HepG2 (cell line): ENCODE results near the gene KLC4. TPM values are rescaled to one million over a fixed set of nuclear protein-coding genes. Genes with fewer than 3 reads are reported as not detected.
A peak's percentile ranks its signal among the peaks of the same experiment; 100 is the strongest.

Experiments used
- AHDC1 ChIP-seq: sonication (generic); formaldehyde crosslinking; IDR thresholded peaks from 2 replicates; pipeline ENCODE4 v1.5.1; 2020; ENCODE audit warnings: mild to moderate bottlenecking, missing genetic modification reagents, borderline replicate concordance
- CBX1 ChIP-seq: IDR thresholded peaks from one replicate; pipeline ENCODE4 v1.6.1; 2016; ENCODE audit warnings: antibody characterized with exemption, low read depth
- IRF1 ChIP-seq: sonication (generic); formaldehyde crosslinking; IDR thresholded peaks from 2 replicates; pipeline ENCODE4 v1.4.0; 2020; ENCODE audit warnings: low read depth, mild to moderate bottlenecking, missing genetic modification reagents
- LRRFIP1 ChIP-seq: sonication (generic); formaldehyde crosslinking; conservative IDR thresholded peaks from 2 replicates; pipeline ENCODE4 v1.4.0; 2020; ENCODE audit warnings: missing genetic modification reagents
- SNAPC5 ChIP-seq: sonication (generic); formaldehyde crosslinking; IDR thresholded peaks from 2 replicates; pipeline ENCODE4 v1.8.1; 2023; ENCODE audit warnings: mild to moderate bottlenecking, missing genetic modification reagents, borderline replicate concordance
- SP140L ChIP-seq: sonication (generic); formaldehyde crosslinking; IDR thresholded peaks from 2 replicates; pipeline ENCODE4 v1.4.0; 2020; ENCODE audit warnings: missing genetic modification reagents, borderline replicate concordance
- SP5 ChIP-seq: IDR thresholded peaks from 2 replicates; pipeline ENCODE4 v1.6.1; 2016; ENCODE audit warnings: low read depth, borderline replicate concordance
- SPEN ChIP-seq: sonication (generic); formaldehyde crosslinking; IDR thresholded peaks from 2 replicates; pipeline ENCODE4 v1.5.1; 2020; ENCODE audit warnings: low read depth, mild to moderate bottlenecking, missing genetic modification reagents
- ZEB1 ChIP-seq: IDR thresholded peaks from 2 replicates; pipeline ENCODE4 v1.6.1; 2012; ENCODE audit warnings: mild to moderate bottlenecking, low read depth, inconsistent platforms; ENCODE audit not compliant: insufficient replicate concordance
- ZMAT3 ChIP-seq: sonication (generic); formaldehyde crosslinking; conservative IDR thresholded peaks from 2 replicates; pipeline ENCODE4 v1.7.0; 2021; ENCODE audit warnings: missing genetic modification reagents
- ZNF124 ChIP-seq: sonication (generic); formaldehyde crosslinking; IDR thresholded peaks from 2 replicates; pipeline ENCODE4 v1.4.0; 2020; ENCODE audit warnings: missing genetic modification reagents
- ZNF17 ChIP-seq: sonication (generic); formaldehyde crosslinking; IDR thresholded peaks from 2 replicates; pipeline ENCODE4 v1.5.0; 2020; ENCODE audit warnings: mild to moderate bottlenecking, missing genetic modification reagents
- ZNF317 ChIP-seq: sonication (generic); formaldehyde crosslinking; IDR thresholded peaks from 2 replicates; pipeline ENCODE4 v1.5.0; 2020; ENCODE audit warnings: mild to moderate bottlenecking, missing genetic modification reagents
- ZNF780A ChIP-seq: sonication (generic); formaldehyde crosslinking; IDR thresholded peaks from 2 replicates; pipeline ENCODE4 v1.8.0; 2022; ENCODE audit warnings: mild to moderate bottlenecking, missing genetic modification reagents, moderate library complexity
- ZNF781 ChIP-seq: sonication (generic); formaldehyde crosslinking; IDR thresholded peaks from 2 replicates; pipeline ENCODE4 v1.5.1; 2020; ENCODE audit warnings: borderline replicate concordance, mild to moderate bottlenecking, missing genetic modification reagents; ENCODE audit errors: not compliant biosample characterization
- ZSCAN5A ChIP-seq: sonication (generic); formaldehyde crosslinking; IDR thresholded peaks from 2 replicates; pipeline ENCODE4 v1.8.0; 2022; ENCODE audit warnings: mild to moderate bottlenecking, missing genetic modification reagents, borderline replicate concordance
- polyA plus RNA-seq, 8 experiments: library from polyadenylated mRNA; depleted of rRNA in 3 of 8; stranded (reverse) in 7 of 8; unstranded in 1 of 8; fragments of >200 nt; fragmentation: Illumina TruSeq in 4 of 8; extraction: Trizol in 4 of 8; gene quantifications; 2 replicates each; pipeline versions ENCODE4 v1.2.1 to v1.2.3, GENCODE V29; 2011 to 2016; ENCODE audit warnings: low read depth in 4 of 8, missing spikeins in 1 of 8, mixed read lengths in 1 of 8; ENCODE audit not compliant: insufficient read depth in 1 of 8
- total RNA-seq, 5 experiments: library from RNA; depleted of rRNA; stranded (reverse); fragments of >200 nt; fragmentation: Illumina TruSeq; extraction: Trizol; gene quantifications; 2 replicates each; pipeline ENCODE4 v1.2.3, GENCODE V29; 2016; ENCODE audit warnings: low read depth in 1 of 5

The KLC4 gene
- total and polyA plus RNA-seq, 2 of the 13 experiments (the other 11 are each of a cell fraction or from before 2014, with no cell fraction given) = 45.4 to 70.4 TPM

GRCh38 chr6:43060034-43060754 is 763 bp downstream of the KLC4 start (continued):
- TF ChIP-seq ZSCAN5A (CRISPR knock-in tag) (peak; percentile 57), ZNF124 (peak; percentile 13), ZNF781 (CRISPR knock-in tag) (peak; percentile 84), AHDC1 (CRISPR knock-in tag) (0 out of 2 replicates have a peak, but pooled peaks have one; percentile 44), SNAPC5 (CRISPR knock-in tag) (peak; percentile 74; the same call in 1 of the 2 replicates), LRRFIP1 (CRISPR knock-in tag) (0 out of 2 replicates have a peak, but pooled peaks have one; percentile 11), ZNF17 (CRISPR knock-in tag) (no peak), SP140L (CRISPR knock-in tag) (no peak), ZNF780A (no peak; the same call in 1 of the 2 replicates), SP5 (peak; percentile 98), ZEB1 (peak; percentile 49), CBX1 (no peak), ZMAT3 (CRISPR knock-in tag) (no peak; the same call in 1 of the 2 replicates), SPEN (CRISPR knock-in tag) (peak; percentile 88), ZNF317 (CRISPR knock-in tag) (no peak), IRF1 (CRISPR knock-in tag) (0 out of 2 replicates have a peak, but pooled peaks have one; percentile 32)
